OCI-LY1 (cell line): ENCODE measurements around the gene OLFM1.

Source experiments
- H2AFZ ChIP-seq: fragments of 200-600 bp; sonication (generic), shearing (Covaris generic); 2 replicates; pipeline ENCODE4 v1.6.0; 2014; ENCODE audit warnings: antibody characterized with exemption, mild to moderate bottlenecking, low read length
- H3F3A ChIP-seq: fragments of 200-600 bp; sonication (generic), shearing (Covaris generic); 2 replicates; pipeline ENCODE4 v1.6.0; 2014; ENCODE audit warnings: mild to moderate bottlenecking, antibody characterized with exemption, low read length, moderate library complexity; ENCODE audit not compliant: insufficient read depth
- H3K27ac ChIP-seq: fragments of 200-600 bp; sonication (generic); 2 replicates; pipeline ENCODE4 v1.5.1; 2014; ENCODE audit warnings: low read length, mixed run types, mild to moderate bottlenecking, low read depth; ENCODE audit not compliant: poor library complexity, severe bottlenecking
- H3K27me3 ChIP-seq: fragments of 200-600 bp; sonication (generic); 2 replicates; pipeline ENCODE4 v1.6.0; 2014; ENCODE audit warnings: antibody characterized with exemption, mild to moderate bottlenecking, low read length, moderate library complexity; ENCODE audit not compliant: insufficient read depth
- H3K36me3 ChIP-seq: fragments of 200-600 bp; sonication (generic); 2 replicates; pipeline ENCODE4 v1.6.1; 2014; ENCODE audit warnings: mild to moderate bottlenecking, antibody characterized with exemption, low read length, moderate library complexity, mixed read lengths; ENCODE audit not compliant: insufficient read depth
- H3K4me1 ChIP-seq: fragments of 200-600 bp; sonication (generic); 2 replicates; pipeline ENCODE4 v1.5.1; 2014; ENCODE audit warnings: mild to moderate bottlenecking, low read length, moderate library complexity; ENCODE audit not compliant: insufficient read depth, severe bottlenecking
- H3K4me2 ChIP-seq: fragments of 200-600 bp; sonication (generic), shearing (Covaris generic); 2 replicates; pipeline ENCODE4 v1.6.1; 2014; ENCODE audit warnings: low read length
- H3K4me3 ChIP-seq: fragments of 200-600 bp; sonication (generic); 2 replicates; pipeline ENCODE4 v1.5.1; 2014; ENCODE audit warnings: low read length, low read depth, mild to moderate bottlenecking, mixed read lengths; ENCODE audit not compliant: poor library complexity, severe bottlenecking
- H3K79me2 ChIP-seq: fragments of 200-600 bp; shearing (Covaris generic); 2 replicates; pipeline ENCODE4 v1.6.1; 2016; ENCODE audit warnings: mixed run types, low read length, mixed read lengths; ENCODE audit not compliant: insufficient read depth
- H3K9ac ChIP-seq: fragments of 200-600 bp; sonication (generic), shearing (Covaris generic); 2 replicates; pipeline ENCODE4 v1.6.1; 2014; ENCODE audit warnings: mild to moderate bottlenecking, low read length, mixed read lengths
- H3K9me2 ChIP-seq: fragments of 200-600 bp; sonication (generic), shearing (Covaris generic); 2 replicates; pipeline ENCODE4 v1.6.1; 2014; ENCODE audit warnings: low read depth, mild to moderate bottlenecking, low read length, mixed read lengths
- H3K9me3 ChIP-seq: fragments of 200-600 bp; shearing (Covaris generic); 2 replicates; pipeline ENCODE4 v1.6.1; 2014; ENCODE audit warnings: low read length, mixed read lengths
- H4K20me1 ChIP-seq: fragments of 200-600 bp; sonication (generic), shearing (Covaris generic); 2 replicates; pipeline ENCODE4 v1.6.0; 2016; ENCODE audit warnings: mild to moderate bottlenecking, low read length; ENCODE audit not compliant: insufficient read depth
- EZH2 ChIP-seq: fragments of 200-600 bp; sonication (generic), shearing (Covaris generic); IDR thresholded peaks from 2 replicates; pipeline ENCODE4 v1.8.0; 2017; ENCODE audit warnings: borderline replicate concordance, mixed run types, mild to moderate bottlenecking, antibody characterized with exemption, low read length, moderate library complexity, mixed read lengths
- TF ChIP-seq, protein P1 (sequence below): fragments of 200-600 bp; sonication (generic), shearing (Covaris generic); IDR thresholded peaks from 2 replicates; pipeline ENCODE4 v1.5.1; 2017; ENCODE audit warnings: mild to moderate bottlenecking, antibody characterized with exemption, low read length, moderate library complexity, mixed read lengths

The OLFM1 gene

DNA sequence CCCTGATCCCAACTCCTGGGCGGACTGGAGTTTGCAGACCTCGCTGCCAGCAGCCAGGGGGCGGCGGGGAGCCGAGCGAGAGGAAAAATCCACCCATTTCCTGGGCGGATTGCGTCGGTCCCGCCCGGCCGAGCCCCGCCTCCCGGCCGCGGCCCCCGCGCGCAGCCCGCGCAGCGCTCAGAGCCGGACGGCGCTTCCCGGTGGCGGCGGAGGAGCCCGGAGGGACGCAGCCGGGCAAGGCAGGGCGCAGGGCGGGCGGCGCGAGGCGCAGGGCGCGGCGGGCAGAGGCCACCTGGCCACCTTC, at the start of gene OLFM1:
TSS of gene OLFM1 (plus strand) at position 180 of the 304 bp plus-strand sequence. CDS start 322 bp downstream, outside the sequence.
- H3K36me3 ChIP-seq = no peaks in the 10 kb centered on the region
- no peaks in the 10 kb centered on the region for H3K79me2 ChIP-seq
- no peak within 1 kb of the TSS for H3K9ac ChIP-seq
- no peak within 1 kb of the TSS for H2AFZ ChIP-seq
- no peaks in the 10 kb centered on the region for H3K27me3 ChIP-seq
- H3K4me2 ChIP-seq = no peak within 1 kb of the TSS
- TF ChIP-seq EZH2 = no peak
- TF ChIP-seq, protein P1, sequence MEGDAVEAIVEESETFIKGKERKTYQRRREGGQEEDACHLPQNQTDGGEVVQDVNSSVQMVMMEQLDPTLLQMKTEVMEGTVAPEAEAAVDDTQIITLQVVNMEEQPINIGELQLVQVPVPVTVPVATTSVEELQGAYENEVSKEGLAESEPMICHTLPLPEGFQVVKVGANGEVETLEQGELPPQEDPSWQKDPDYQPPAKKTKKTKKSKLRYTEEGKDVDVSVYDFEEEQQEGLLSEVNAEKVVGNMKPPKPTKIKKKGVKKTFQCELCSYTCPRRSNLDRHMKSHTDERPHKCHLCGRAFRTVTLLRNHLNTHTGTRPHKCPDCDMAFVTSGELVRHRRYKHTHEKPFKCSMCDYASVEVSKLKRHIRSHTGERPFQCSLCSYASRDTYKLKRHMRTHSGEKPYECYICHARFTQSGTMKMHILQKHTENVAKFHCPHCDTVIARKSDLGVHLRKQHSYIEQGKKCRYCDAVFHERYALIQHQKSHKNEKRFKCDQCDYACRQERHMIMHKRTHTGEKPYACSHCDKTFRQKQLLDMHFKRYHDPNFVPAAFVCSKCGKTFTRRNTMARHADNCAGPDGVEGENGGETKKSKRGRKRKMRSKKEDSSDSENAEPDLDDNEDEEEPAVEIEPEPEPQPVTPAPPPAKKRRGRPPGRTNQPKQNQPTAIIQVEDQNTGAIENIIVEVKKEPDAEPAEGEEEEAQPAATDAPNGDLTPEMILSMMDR = no peak
- H3K27ac ChIP-seq = no peak within 1 kb of the TSS
- no peaks in the 10 kb centered on the region for H4K20me1 ChIP-seq
- no peaks in the 10 kb centered on the region for H3K9me3 ChIP-seq
- H3K4me1 ChIP-seq = no peaks in the 10 kb centered on the region
- H3K4me3 ChIP-seq = no peak within 1 kb of the TSS
- no peaks in the 10 kb centered on the region for H3K9me2 ChIP-seq
- H3F3A ChIP-seq = no peaks in the 10 kb centered on the region

DNA sequence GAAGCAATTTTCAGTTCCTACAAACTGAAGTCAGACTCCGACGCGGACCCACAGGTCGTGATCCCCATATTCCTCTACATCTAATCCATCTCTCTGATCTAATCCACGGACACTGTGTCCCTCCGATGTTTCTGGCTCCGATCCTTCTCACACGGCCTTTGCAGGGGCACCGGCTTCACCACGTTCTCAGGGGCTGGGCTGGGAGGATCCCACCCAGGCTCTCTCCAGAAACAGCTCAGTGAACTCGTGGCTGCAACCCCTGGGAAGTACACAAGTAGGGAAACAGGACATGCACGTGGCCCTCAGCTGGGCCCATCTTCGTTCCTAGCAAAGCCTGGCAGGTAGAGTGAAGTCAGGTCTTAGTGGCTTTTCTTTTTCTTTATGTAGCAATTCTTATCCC, 49.1 kb upstream of the OLFM1 start:
- no peaks in the 10 kb centered on the region for H4K20me1 ChIP-seq
- H3K9me3 ChIP-seq = no peaks in the 10 kb centered on the region
- H3K27ac ChIP-seq = no peak overlapping the region
- H3F3A ChIP-seq = no peaks in the 10 kb centered on the region
- H3K36me3 ChIP-seq = no peaks in the 10 kb centered on the region
- H3K9me2 ChIP-seq = no peaks in the 10 kb centered on the region
- no peak overlapping the region for H3K4me2 ChIP-seq
- no peak overlapping the region for H3K9ac ChIP-seq
- peaks cover 9% of the 10 kb centered on the region for H3K27me3 ChIP-seq
- TF ChIP-seq EZH2 = no peak
- TF ChIP-seq, protein P1 = no peak
- no peaks in the 10 kb centered on the region for H3K79me2 ChIP-seq
- no peaks in the 10 kb centered on the region for H3K4me1 ChIP-seq
- H2AFZ ChIP-seq = no peak overlapping the region
- H3K4me3 ChIP-seq = no peak overlapping the region

DNA sequence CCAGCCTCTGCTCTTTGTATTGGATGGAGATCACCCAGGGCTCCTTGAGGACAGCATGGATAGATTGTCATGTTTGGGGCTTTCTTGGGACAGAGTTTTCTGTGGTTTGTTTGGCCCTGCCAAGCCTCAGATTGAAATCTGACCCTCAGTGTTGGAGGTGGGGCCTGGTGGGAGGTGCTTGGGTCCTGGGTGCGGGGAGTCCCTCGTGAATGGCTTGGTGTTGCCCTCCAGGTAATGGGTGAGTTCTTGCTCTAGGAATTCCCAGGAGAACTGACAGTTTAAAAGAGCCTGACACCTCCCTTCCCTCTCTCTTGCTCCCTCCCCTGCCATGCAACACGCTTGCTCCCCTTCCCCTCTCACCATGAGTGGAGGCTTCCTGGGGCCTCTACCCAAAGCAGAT, 48.6 kb upstream of the OLFM1 start:
- TF ChIP-seq, protein P1 = no peak
- TF ChIP-seq EZH2 = no peak

More for the DNA sequence above, 48.6 kb upstream of the OLFM1 start:
- Histone ChIP-seq H3K4me3 (no peak overlapping the region), H3K4me2 (no peak overlapping the region), H3K4me1 (no peaks in the 10 kb centered on the region), H3K9me3 (no peaks in the 10 kb centered on the region), H3K27ac (no peak overlapping the region), H2AFZ (no peak overlapping the region), H3K79me2 (no peaks in the 10 kb centered on the region), H3K27me3 (peaks cover 9% of the 10 kb centered on the region), H3K9me2 (no peaks in the 10 kb centered on the region), H3F3A (no peaks in the 10 kb centered on the region), H3K9ac (no peak overlapping the region), H3K36me3 (no peaks in the 10 kb centered on the region), H4K20me1 (no peaks in the 10 kb centered on the region)
